HG03103 (cell line): ENCODE results near the gene APP.

Experiments used
- ATAC-seq: cut with Tn5 transposase; IDR thresholded peaks from one replicate; pipeline ENCODE4 v1.9.1; 2021; ENCODE audit warnings: low read depth; ENCODE audit not compliant: unreplicated experiment

APP gene

DNA sequence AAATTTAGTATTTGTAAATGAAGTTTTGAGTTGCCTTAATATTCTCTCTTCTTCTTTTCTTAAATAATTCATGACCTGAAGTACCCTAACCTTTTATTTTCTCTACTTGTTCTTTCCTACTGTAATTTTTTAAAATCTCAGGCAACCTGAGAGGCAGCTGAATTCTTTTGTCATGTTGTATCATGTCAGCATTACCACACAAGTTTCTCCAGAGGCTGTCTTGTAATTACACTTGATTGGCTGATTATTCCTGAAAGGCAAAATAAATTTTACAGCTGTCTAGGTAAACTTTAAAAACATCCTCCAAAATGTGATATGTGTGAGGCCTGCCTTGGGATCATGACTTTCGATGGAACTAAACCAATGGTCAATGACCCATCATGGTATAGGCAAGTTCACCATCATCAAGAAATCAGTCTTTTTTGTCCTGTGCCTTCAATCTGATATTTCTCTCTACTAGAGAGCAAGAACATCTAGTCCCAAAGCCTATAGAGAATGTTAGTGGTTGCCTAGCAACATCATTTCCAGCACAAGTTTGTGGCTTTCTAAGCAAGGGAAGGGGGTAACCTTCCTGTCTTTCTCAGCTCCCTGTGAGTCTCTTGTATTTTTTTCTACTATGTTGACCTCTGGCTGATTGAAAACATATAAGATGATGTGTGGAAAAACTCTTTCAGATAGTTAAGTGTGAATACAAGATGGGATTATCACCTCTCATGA lies 320.3 kb downstream of the APP start:
- no peak for ATAC-seq

DNA sequence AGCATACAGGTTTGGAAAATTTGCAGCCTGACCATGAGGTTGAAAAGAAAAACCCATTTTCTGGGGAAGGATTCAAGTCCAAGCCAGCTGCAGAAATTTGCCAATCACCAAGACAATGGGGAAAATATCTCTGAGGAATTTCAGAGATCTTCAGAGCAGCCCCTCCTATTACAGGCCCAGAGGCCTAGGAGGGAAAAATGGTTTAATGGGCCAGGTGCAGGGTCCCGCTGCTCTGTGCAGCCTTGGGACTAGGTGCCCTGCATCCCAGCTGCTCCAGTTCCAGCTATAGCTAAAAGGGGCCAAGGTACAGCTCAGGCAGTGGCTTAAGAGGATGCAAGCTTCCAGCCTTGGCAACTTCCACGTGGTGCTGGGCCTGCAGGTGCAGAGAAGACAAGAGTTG lies 322.3 kb downstream of the APP start:
- ATAC-seq: no peak

DNA sequence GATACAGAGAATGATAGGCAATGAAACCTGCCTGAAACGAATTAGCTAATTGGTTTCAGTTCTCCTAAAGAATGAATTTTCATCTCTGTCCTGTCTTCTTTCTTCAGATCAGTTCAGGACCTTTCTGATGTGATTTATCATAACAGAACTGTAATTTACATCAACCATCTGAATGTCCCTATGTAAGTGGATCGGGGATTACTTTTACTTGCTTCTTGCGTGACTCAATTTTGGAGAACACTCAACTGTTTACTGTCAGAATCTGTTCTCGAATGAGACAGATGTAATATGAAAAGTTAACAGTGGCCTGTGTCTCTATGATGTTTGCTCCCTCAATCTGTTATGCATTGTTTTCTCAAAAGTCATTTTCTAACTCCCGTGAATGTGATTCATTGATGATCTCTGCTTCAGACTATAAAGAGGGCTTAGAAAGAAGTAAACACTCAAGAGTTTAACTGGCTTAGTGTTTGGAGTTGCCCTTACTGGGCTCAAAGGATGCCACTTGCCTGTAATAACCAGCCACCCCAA lies 324.8 kb downstream of the APP start:
- no peak for ATAC-seq

DNA sequence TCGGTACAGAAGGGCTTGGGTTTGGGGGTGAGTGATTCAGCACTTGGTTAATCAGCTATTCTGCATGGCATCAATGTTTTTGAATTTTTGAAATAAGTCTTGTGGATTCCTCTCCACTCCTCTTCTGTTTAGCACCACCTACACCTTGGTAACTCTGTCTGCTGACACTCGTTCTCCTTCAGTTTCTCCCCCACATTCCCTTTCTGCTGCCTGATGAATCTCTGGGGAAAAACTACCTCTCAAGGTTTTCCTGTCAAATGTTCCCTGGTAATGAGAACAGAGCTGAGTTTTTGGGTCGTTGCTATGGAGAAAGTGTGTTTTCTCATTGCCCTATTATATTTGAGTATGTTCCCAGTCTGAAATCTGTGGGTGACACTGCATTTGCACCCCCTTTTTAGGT lies 327.6 kb downstream of the APP start:
- ATAC-seq: no peak

DNA sequence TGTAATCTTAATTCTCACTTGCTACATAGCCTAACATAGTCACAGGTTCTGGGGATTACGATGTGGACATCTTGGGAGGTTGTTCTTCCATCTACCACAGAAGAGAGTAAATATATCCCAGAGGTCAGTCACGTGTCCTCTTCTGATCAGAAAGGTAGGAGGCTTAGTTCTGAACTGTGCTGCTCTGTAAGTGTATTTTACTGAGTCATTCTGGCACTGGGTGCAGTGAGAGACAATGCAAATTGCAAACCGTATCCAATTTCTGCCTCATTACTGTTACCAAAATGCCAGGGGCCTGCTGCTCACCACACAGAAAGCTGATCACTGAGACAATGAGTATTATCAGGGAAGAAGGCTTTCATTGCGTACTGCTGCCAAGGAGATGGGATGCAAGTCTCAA lies 331.8 kb downstream of the APP start:
- ATAC-seq: no peak

DNA sequence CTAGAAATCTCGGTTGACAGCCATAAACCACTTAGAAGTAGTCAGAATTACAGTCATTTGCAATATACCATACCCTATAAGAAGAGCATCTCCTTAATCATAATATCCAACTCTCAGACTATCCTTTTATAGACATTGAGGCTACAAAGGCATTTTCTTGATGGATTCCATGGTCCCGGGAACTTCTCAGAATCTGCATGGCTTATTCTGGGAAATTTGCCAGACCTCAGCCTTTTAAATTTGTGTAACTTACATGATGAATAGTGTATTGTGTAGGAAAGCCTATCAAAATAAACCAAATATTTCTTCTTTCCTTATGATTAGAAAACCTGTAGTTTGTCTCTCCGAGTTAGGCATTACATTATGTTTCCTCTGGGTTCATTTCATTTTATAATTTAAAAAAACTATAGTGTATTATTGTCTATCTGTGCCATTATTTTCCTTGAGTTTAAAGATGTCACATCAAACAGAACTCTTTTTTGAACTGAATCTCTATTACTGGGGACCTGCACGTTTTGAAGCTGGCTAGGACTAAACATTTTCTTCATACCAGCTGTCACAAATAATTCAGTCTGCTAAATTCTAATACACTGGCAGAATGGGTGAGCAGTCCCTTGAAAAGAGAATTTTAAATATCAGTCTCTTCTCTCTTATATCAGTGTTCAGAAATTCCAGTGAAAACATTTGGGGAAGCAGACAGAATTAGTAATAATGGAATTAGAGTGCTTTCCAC lies 332.9 kb downstream of the APP start:
- ATAC-seq: no peak

DNA sequence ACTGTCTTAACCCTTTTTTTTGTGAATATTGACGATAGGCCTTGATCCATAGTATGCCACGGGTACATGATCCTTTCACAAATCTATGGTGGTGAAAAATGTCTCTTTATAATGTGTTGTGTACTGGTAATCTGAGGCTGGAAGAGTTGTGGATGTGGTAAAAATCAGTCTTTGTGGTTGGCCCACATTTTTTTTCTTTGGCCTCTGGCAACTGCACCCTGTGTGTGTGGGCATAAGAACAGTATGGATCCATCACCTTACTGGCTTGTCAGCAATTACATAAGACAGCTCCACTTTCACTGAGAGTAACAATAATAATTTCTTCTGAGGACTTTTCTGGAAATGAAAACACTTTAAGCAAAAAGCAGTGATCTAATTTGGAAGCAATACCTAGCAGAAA lies 334.2 kb downstream of the APP start:
- no peak for ATAC-seq

DNA sequence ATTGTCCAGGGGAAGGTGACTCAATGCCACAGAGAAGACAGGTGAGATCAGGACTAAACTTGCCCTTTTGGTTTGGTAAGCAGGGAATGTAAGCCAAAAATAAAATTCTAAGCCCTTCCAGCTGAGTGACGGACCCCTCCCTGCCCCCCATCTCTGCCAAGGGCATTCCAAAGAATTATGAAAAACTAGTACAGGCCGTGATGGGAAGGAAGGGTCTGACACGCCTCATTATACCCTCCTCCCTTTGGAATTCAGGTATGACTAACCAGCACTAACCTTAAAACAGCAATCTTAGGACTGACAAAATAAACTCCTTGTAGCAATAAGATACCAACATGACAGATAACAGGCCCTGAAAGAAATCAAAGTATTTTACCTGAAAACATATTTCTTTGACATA lies 336.2 kb downstream of the APP start:
- no peak for ATAC-seq

DNA sequence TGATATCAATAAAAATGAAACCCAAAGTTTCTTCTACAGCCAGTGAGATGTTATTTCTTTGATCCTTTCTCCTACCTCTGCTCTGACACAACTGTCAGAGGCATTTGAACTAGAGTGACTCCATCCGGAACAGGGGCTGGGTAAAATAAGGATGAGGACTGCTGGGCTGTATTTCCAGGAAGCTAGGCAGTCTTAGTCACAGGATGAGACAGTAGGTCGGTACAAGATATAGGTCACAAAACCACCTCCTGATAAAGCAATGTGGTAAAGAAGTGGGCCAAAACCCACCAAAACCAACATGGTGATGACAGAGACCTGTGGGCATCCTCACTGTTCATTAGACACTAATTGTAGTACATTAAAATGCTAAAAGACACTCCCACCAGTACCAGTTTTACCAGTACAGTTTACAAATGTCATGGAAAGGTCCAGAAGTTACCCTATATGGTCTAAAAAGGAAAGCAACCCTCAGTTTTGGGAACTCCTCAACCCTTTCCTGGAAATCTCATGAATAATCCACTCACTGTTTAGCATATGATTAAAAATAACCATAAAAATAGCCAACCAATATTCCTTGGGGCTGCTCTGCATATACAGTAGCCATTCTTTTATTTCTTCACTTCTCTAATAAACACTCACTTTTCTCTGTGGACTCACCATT lies 339.1 kb downstream of the APP start:
- ATAC-seq: no peak
